WTC11 (cell line): ENCODE data around the gene MISFA.
"Not testable (repeated sequence)": the region's sequence is repeated elsewhere in the genome, so short reads cannot be mapped to it uniquely, and the experiment has no call there.

Source experiments
- ATF2 ChIP-seq: sonication (generic); formaldehyde crosslinking; IDR thresholded peaks from 2 replicates; pipeline ENCODE4 v1.8.1; 2022; ENCODE audit warnings: low read depth, missing genetic modification reagents, borderline replicate concordance
- CTCF ChIP-seq: fragments of 200-600 bp; IDR thresholded peaks from 2 replicates; pipeline ENCODE4 v1.8.0; 2022; ENCODE audit warnings: antibody characterized with exemption
- E2F4 ChIP-seq: sonication (generic); formaldehyde crosslinking; IDR thresholded peaks from 2 replicates; pipeline ENCODE4 v1.8.1; 2022; ENCODE audit warnings: low read depth, mild to moderate bottlenecking, moderate library complexity, missing genetic modification reagents, borderline replicate concordance
- NR2C2 ChIP-seq: sonication (generic); formaldehyde crosslinking; IDR thresholded peaks from 2 replicates; pipeline ENCODE4 v1.8.0; 2022; ENCODE audit warnings: mild to moderate bottlenecking, missing genetic modification reagents
- PREB ChIP-seq: sonication (generic); formaldehyde crosslinking; IDR thresholded peaks from 2 replicates; pipeline ENCODE4 v1.8.1; 2022; ENCODE audit warnings: mild to moderate bottlenecking, missing genetic modification reagents, moderate library complexity, borderline replicate concordance
- TCF7 ChIP-seq: sonication (generic); formaldehyde crosslinking; IDR thresholded peaks from 2 replicates; pipeline ENCODE4 v1.8.0; 2022; ENCODE audit warnings: mild to moderate bottlenecking, low read depth, missing genetic modification reagents, moderate library complexity
- ZNF416 ChIP-seq: fragments of 250-450 bp; sonication (Bioruptor Pico); IDR thresholded peaks from 2 replicates; pipeline ENCODE4 v1.9.0; 2021; ENCODE audit warnings: mild to moderate bottlenecking, inconsistent platforms
- ZNF671 ChIP-seq: fragments of 250-450 bp; sonication (Bioruptor Pico); IDR thresholded peaks from 2 replicates; pipeline ENCODE4 v1.8.0; 2021; ENCODE audit warnings: mild to moderate bottlenecking

- TF ChIP-seq CTCF; E2F4 (CRISPR knock-in tag); ZNF671; ZNF416 (CRISPR knock-in tag); TCF7; ATF2; PREB (CRISPR knock-in tag); NR2C2 (CRISPR knock-in tag): not testable (repeated sequence)
These were observed 5.5 kb upstream of the MISFA start for GRCh38 chr11:18594088-18594487.
